ENCODE measurements around the gene SOX6.

SOX6 gene

GRCh38 chr11:16313846-16314245, 42.5 kb downstream of the SOX6 start:
- no peak overlapping the region for H3K4me3 ChIP-seq (replicated peaks; ENCODE audit: low read depth, low read length)
- no peak for DNase-seq (ENCODE audit: extremely low read depth, low read depth)
- TF ChIP-seq CTCF (IDR thresholded peaks at IDR 0.05; ENCODE audit: low read depth, low read length, missing control alignments), result no peak

GRCh38 chr11:16312233-16312765, 44.0 kb downstream of the SOX6 start:
- no peak for DNase-seq (ENCODE audit: extremely low read depth, low read depth)
- TF ChIP-seq CTCF (IDR thresholded peaks at IDR 0.05; ENCODE audit: low read depth, low read length, missing control alignments), result no peak
- no peak overlapping the region for H3K4me3 ChIP-seq (replicated peaks; ENCODE audit: low read depth, low read length)

- H3K4me3 ChIP-seq (replicated peaks; ENCODE audit: low read depth, low read length), result no peak overlapping the region
- no peak for DNase-seq (ENCODE audit: extremely low read depth, low read depth)
- TF ChIP-seq CTCF (IDR thresholded peaks at IDR 0.05; ENCODE audit: low read depth, low read length, missing control alignments), result no peak
Measured at GRCh38 chr11:16311831-16312230, 44.5 kb downstream of the SOX6 start.

GRCh38 chr11:16310943-16311342, 45.4 kb downstream of the SOX6 start:
- no peak for DNase-seq (ENCODE audit: extremely low read depth, low read depth)
- no peak overlapping the region for H3K4me3 ChIP-seq (replicated peaks; ENCODE audit: low read depth, low read length)
- no peak for TF ChIP-seq CTCF (IDR thresholded peaks at IDR 0.05; ENCODE audit: low read depth, low read length, missing control alignments)

- DNase-seq (ENCODE audit: extremely low read depth, low read depth), result no peak
- no peak for TF ChIP-seq CTCF (IDR thresholded peaks at IDR 0.05; ENCODE audit: low read depth, low read length, missing control alignments)
- H3K4me3 ChIP-seq (replicated peaks; ENCODE audit: low read depth, low read length), result no peak overlapping the region
Measured at GRCh38 chr11:16309226-16309625, 47.1 kb downstream of the SOX6 start.

GRCh38 chr11:16301462-16301861, 54.9 kb downstream of the SOX6 start:
- TF ChIP-seq CTCF (IDR thresholded peaks at IDR 0.05; ENCODE audit: low read depth, low read length, missing control alignments), result no peak
- no peak for DNase-seq (ENCODE audit: extremely low read depth, low read depth)
- no peak overlapping the region for H3K4me3 ChIP-seq (replicated peaks; ENCODE audit: low read depth, low read length)

Data from HFF-Myc (cell line).